Prostate gland (tissue), 2 donors: ENCODE measurements around the gene PARPBP.

ENCODE experiments used
- CTCF ChIP-seq, 4 experiments: fragments of 200-600 bp in 2 of 4; fragments of 450-650 bp in 2 of 4; sonication (generic) in 2 of 4; IDR thresholded peaks; 1 replicate in 3 of 4; 2 replicates in 1 of 4; pipeline ENCODE4 v1.5.1; 2016 to 2019; ENCODE audit warnings: antibody characterized with exemption in 4 of 4, mild to moderate bottlenecking in 2 of 4, moderate library complexity in 2 of 4
- POLR2A ChIP-seq: fragments of 450-650 bp; IDR thresholded peaks from one replicate; pipeline ENCODE4 v1.6.1; 2016; ENCODE audit warnings: antibody characterized with exemption, mild to moderate bottlenecking
- POLR2AphosphoS5 ChIP-seq: sonication (generic); formaldehyde crosslinking; IDR thresholded peaks from one replicate; pipeline ENCODE4 v1.6.1; 2017; ENCODE audit warnings: antibody characterized with exemption

GRCh38 chr12:102204025-102204424 is 84.0 kb downstream of the PARPBP start:
- TF ChIP-seq POLR2AphosphoS5 (no peak), CTCF (IDR thresholded peaks at IDR 0.05) (no peak), POLR2A (no peak)
